Cortex of kidney (tissue), 1 donor: Measurements from ENCODE around the gene KRTAP12-3.
"Not testable (repeated sequence)": the region's sequence is repeated elsewhere in the genome, so short reads cannot be mapped to it uniquely, and the experiment has no call there.

Experiments used
- DNase-seq: peaks from one replicate; lab custom pipeline; 2025; lab: John Stamatoyannopoulos, UW

The KRTAP12-3 gene

DNA sequence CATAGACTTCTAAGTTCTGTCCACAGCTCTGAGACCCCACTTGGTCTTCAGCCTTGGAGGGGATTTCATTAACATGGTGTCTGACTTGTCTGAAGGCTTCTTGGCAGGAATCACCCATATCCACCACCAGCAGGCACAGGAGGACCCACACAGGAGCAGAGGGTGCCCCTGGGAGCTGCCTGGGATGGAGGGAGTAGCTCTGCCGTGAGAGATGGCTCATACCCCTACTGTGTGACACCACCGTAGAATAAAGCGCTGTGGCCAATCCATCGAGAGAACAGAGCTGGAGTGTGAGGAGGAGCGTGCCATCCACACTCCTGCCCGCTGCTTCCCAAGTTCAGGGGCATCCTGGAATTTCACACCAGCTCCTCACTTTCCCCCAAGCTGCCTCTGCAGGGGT lies 27.3 kb downstream of the KRTAP12-3 start:
- not testable (repeated sequence) for DNase-seq

DNA sequence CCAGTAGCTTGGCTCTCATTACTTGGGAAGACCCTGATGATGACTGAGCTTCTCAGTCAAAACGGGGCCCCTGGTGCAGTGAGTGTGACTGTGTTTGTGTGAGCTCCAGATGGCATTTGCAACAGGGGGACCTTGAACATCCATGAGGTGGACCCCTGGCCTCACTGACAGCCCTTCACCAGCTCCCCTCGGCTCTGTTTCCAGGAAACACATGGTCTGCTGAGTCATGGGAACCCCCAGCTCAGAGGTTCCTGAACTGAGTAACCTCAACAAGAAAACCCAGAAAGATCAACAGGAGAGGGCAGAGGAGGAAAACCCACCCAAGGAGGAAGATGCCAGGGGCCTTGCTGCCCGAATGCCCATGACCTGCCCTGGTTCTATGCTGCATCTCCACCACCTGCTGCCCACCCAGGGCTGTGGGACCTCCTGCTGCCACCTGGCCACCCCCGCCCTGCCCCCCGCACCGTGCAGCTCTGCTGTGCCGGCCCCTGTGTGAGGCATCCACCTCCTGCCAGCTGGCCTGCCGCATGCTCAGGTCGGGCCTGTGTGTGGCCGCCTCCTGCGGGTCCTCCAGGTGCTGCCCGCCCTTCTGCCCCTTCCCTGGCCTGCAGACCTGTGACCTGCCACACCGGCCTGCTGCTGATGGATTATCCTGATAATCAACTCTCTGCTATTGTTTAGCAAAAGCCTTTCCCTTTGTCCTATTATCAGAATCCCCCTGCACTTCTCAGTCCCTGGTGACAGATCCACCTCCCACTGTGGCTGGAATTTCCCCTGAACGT lies 28.5 kb downstream of the KRTAP12-3 start:
- DNase-seq = no peak

DNA sequence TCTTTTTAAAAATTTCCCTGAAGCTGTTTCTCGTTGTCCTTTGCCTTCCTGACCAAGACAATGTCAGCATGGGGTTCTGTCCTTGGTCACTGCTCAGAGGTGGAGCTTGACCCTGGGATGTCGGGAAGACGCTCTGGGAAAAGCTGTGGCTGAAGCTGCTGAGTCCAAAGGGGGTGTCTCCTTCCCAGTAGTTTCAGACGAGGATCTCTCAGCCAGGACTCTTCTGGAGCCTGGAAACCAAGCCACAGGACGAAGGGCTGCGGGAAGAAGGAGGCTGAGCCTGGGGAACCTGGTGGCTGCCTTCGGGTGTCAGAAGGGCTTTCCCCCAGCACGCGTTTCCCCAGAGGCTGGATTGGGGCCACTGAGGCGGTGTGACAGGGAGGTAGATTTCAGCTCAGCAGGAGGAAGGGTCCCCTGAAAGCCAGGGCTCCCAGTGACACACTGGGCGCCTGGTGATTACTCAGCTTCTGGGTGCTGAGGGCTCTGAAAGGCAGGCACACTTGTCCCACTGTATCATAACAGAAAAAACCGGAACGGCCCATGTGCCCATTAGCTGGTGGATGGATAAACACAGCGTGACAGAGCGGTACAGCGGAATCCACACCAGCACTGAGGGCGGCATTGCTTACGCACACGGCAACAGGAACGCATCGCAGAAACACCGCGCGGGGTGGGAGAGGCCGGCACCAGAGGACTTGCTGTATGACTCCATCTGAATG lies 29.3 kb downstream of the KRTAP12-3 start:
- no peak for DNase-seq

DNA sequence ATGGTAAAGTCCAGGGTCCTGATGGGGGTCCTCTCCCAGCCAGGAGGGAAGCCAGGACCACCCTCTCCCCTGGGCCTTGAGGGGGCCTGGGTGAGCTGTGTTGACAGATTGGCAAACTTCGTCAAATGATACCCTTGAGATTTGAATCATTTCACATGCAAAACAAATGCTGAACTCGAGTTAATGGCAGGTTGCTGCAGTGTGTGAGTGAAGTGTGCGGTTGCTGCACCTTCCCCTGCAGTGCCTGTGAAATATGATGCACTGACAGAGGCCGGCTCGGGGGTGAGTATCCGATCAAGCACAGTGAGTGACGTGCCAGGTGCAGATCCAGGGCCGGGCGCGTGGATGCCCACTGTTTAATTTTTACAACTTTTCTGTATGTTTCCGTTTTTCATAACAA lies 29.9 kb downstream of the KRTAP12-3 start:
- DNase-seq = no peak

DNA sequence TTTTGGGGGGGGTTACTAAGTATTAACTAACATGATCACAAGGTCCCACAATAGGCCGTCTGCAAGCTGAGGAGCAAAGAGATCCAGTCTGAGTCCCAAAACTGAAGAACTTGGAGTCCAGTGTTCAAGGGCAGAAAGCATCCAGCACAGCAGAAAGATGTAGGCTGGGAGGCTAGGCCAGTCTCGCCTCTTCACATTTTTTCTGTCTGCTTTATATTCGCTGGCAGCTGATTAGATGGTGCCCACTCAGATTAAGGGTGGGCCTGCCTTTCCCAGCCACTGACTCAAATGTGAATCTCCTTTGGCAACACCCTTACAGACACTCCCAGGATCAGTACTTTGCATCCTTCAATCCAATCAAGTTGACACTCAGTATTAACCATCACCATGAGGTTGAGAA lies 32.0 kb downstream of the KRTAP12-3 start:
- DNase-seq = not testable (repeated sequence)

DNA sequence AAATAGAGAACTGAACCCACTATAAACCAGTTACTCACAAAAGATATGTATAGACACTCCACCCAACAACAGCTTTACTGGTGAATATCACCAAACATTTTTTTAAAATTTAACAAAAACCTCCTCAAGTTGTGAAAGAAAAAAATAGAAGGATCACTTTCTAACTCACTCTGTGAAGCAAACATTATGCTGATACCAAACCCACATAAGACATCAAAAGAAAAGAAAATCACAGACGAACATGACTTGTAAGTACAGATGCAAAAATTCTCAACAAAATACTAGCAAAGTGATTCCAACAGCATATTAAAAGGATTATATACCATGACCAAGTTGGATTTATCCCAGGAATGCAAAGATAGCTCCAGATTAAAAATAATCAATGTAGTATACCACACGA lies 34.0 kb downstream of the KRTAP12-3 start:
- no peak for DNase-seq

DNA sequence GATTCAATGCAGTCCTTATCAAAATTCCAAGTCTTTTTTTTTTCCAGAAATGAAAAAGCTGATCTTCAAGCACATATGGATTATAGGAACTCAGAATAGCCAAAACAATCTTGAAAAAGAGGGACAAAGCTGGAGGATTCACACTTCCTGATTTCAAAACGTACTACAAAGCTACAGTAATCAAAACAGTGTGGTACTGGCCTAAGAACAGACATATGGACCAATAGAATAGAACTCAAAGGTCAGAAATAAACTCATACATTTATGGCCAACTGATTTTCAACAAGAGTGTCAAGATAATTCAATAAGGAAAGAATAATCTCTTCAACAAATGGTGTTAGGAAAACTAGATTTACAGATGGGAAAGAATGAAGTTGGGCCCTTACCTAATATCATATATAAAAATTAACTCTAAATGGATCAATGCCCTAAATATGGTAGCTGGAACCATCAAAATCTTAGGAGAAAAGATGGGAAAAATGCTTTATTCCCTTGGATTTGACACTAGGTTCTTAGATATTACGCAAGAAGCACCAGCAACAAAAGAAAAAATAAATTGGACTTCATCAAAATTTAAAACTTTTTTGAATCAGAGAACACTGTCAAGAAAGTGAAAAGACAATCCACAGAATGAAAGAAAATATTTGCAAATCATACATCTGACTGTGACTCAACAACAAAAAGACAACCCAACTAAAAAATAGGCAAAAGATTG lies 35.2 kb downstream of the KRTAP12-3 start:
- no peak for DNase-seq

DNA sequence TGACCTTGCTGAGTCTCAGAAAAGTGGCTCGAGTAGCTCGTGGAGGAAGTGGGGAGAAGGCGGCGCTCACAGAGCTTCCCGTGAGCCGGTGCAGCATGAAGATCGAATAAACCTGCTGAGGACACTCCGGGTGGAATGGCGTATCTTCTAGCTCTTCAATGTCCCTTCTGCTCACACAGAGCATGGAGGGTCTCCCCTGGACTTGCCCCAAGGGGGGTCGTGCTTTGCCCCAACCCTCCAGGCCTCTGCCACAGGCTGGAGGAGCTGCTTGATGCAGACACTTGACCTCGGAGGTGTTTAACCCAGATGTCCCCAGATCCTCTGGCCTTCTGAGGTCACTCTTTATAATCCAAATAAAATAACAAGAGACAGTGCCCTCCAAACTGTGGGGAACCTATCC lies 37.0 kb downstream of the KRTAP12-3 start:
- DNase-seq = no peak

DNA sequence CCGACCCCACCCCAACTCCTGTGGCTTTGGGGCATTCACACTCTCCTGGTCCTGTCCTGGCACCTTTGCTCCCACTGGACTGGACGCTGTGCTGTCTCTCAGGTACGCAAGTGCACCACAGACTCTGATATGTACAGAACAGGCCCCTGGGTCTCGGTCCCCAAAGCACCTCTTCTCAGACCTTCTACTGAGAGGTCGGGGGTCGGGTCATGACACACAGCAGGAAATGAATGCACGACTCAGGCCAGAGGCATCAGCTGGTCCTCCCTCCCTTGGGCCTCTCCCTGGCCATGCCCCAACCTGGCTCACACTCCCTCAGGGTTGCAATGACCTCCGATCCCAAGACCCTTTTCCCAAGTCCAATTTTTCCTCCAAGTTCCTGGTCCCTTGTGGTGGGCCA lies 37.5 kb downstream of the KRTAP12-3 start:
- no peak for DNase-seq

DNA sequence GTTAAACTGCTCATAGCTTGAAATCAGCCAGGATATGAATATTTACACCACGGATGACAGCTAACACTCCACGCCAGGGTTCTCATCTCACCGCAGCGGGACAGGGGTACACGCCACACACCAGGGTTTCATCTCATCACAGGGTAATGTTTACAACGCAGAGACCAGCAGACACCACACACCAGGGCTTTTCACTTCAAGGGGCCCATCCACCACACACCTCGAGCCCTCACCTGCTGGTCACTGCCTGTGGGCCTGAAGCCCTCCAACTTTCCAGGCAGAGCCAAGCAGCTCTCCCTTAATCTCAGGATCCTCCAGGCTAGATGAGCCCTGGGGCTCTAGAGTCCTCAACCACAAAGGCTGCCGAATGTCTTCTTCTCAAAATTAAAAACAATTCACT lies 37.9 kb downstream of the KRTAP12-3 start:
- DNase-seq = no peak

DNA sequence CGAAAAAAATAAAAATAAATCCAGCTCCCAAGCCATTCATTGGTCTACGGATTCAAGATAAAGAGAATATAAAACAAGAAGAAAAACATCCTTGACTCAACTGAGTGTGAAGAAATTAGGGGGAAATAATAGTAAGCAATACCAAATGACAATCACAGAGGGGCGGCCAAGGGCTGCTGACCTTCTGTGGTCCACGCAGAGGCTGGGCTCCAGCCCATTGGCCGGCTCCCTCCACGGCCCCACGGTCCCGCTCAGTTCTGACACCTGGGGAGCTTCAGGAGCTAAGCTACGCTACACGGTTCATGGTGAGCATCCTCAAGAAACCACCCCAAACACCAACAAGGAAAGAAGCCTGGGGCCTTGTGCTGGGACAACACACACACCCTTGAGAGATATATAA lies 38.8 kb downstream of the KRTAP12-3 start:
- no peak for DNase-seq

DNA sequence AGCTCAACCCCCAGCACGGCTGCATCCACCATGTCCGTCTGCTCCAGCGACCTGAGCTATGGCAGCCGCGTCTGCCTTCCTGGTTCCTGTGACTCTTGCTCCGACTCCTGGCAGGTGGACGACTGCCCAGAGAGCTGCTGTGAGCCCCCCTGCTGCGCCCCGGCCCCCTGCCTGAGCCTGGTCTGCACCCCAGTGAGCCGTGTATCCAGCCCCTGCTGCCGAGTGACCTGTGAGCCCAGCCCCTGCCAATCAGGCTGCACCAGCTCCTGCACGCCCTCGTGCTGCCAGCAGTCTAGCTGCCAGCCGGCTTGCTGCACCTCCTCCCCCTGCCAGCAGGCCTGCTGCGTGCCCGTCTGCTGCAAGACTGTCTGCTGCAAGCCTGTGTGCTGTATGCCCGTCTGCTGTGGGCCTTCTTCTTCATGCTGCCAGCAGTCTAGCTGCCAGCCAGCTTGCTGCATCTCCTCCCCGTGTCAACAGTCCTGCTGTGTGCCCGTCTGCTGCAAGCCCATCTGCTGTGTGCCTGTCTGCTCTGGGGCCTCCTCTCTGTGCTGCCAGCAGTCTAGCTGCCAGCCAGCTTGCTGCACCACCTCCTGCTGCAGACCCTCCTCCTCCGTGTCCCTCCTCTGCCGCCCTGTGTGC lies 39.6 kb downstream of the KRTAP12-3 start, which contains the start of gene KRTAP10-12:
Gene KRTAP10-12 (plus strand): TSS at position 1 of the 639 bp plus-strand sequence. CDS start 30 bp downstream, at position 31.
- DNase-seq = not testable (repeated sequence)

DNA sequence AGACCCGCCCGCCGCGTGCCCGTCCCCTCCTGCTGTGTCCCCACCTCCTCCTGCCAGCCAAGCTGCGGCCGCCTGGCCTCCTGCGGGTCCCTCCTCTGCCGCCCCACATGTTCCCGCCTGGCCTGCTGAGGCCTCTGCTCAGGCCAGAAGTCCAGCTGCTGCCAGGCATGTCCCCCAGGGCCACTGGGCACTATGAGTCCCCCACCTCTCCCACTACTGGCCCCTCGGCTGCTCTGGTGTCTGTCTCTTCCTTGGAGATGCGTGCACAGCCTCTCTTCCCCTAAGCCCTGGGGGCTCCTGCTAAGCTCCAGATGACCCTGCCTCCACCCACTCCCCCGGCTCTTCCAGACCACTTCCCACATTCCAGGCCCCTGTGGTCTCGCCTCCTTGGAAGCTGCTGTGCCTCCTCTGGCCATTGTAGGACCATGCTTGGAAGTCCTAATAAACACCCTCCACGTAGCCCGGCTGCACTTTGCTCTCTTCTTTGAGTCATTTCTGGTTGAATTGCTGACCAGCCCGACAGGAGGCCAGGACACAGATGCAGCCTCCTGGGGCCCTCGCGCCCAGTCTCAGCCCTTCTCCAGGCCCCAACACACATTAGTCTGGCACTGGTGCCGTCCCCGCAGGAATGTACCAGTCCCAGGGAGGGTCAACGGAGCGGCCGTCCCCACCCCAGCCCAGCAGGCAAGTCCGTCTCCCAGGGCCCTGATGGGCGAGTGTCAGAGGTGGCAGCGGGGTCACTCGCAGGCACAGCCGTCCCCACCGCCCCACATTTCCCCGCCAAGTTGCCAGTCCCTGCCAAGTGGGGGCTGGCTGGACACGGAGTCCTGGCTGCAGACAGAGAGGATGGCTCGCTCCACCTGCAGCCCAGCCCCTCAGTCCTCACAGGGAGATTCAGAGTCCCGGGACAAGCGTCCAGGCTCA lies 40.3 kb downstream of the KRTAP12-3 start:
- no peak for DNase-seq

DNA sequence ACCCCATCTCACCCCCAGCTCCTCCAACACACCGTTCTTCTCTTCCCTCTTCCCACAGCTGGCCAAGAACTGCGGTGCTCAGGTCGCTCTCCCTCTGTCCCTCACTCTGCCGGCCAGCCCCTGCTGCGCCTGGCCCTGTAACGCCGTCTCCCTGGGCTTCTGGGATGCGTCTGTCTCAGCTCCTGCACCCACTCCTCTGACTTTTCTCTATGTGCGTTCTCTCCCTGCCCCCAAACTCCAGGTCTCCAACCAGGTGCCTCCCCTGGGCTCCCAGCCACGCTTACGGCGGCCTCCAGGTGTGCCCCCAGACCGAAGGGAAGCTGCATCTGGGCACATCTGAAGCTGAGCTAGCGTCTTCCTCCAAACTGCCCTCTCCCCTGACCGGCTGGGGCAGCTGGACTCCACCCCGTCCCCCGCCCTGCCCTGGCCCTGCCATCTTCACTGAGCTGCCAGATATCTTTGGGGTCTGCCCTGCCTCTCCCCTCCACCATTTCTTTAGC lies 41.8 kb downstream of the KRTAP12-3 start:
- DNase-seq = no peak

DNA sequence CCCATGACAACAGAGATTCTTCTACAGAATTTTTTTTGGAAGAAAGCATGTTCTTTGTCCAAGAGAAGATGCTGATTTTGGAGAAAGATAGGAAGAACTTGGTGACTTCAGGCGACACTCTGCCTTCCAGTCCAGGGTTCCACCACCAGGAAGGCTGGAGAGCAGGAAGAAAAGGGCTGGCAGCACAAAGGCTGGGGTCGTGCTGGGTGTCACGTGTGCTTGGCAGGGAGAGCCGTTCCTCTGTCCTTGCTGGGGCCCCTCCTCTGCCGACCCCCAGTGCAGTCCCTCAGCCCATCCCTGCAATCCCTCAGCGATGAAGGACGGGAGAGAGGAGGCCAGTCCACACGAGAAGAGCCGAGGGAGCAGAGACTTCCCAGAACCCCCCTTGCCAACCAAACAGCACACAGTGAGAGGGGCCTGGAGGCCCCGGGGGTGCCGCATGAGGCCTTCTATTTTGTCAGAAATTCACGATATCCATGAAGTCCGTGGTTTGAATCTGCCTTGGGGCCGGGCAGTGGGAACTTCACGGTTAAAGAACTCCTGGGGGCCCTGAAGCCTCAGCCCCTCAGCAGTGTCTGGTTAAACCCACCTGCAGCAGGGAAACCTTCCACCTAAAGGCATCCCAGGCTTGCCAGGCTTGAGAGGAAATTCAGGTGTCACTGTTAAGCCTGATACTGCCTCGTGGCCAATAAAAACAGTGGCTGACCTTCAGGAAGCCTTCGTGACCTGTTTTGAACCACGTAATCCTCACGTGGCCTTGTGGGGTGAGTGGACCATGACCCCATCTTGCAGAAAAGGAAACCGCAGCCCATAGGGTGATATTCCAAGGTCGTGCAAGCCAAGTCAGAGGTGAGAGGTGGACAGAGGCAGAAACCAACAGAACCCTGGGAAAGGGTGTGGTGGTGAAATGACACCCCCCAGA lies 42.6 kb downstream of the KRTAP12-3 start:
- DNase-seq = no peak

DNA sequence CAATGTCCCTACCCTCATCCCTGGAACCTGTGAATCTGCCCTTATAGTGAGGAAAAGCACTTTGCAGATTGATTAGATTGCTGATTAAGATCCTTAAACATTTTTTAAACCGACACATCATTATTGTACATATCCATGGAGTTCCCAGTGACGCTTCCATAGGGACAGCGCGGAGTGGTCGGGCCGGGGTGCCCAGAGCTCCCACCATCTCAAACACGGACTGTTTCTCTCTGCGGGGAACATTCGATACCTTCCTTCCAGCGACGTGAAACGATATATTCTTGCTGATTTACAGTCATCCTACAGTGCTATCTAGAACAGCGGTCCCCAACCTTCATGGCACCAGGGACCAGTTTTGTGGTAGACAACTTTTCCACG lies 43.3 kb downstream of the KRTAP12-3 start:
- no peak for DNase-seq

DNA sequence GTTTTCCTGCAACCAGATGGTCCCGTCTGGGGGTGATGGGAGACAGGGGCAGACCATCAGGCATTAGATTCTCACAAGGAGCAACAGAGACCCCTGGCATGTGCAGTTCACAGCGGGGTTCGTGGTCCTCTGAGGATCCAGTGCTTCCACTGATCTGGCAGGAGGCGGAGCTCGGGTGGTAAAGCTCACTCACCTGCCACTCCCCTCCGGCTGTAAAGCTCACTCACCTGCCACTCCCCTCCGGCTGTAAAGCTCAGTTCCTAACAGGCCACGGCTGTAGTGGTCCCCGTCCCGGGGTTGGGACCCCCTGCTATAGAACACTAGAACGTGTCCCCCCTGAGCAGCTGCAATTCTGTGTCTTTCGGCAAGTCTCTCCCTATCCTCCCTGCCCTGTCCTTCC lies 43.8 kb downstream of the KRTAP12-3 start:
- no peak for DNase-seq

DNA sequence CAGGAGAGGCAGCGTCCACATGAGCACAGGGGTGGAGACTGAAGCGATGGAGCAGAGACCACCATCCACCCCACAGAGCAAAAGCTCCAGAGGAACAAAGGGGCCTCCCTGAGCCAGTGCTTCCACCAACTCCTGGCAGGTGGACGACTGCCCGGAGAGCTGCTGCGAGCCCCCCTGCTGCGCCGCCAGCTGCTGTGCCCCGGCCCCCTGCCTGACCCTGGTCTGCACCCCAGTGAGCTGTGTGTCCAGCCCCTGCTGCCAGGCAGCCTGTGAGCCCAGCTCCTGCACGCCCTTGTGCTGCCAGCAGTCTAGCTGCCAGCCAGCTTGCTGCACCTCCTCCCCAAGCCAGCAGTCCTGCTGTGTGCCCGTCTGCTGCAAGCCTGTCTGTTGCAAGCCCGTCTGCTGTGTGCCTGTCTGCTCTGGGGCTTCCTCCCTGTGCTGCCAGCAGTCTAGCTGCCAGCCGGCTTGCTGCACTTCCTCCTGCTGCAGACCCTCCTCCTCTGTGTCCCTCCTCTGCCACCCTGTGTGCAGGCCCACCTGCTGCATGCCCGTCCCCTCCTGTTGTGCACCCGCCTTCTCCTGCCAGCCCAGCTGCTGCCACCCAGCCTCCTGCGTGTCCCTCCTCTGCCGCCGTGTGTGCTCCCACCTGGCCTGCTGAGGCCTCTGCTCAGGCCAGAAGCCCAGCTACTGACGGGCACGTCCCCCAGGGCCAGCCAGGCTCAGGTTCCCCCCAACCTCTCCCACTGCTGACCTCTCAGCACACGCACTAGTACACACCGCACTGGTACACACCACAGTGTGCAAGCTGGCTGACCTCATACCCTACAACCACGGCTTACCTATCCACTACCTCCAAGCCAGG lies 44.6 kb downstream of the KRTAP12-3 start:
- no peak for DNase-seq
